Uterus (tissue), 4 donors: ENCODE measurements around the gene ARL6IP4. TPM values are rescaled to one million over a fixed set of nuclear protein-coding genes. Genes with fewer than 3 reads are reported as not detected.

Experiments
- DNase-seq, 2 donors: peaks; one replicate each; pipeline ENCODE4 v3.0.0-alpha.2; 2019 to 2020
- H3K27ac ChIP-seq, 2 donors: fragments of 200-600 bp; sonication (generic); 1 replicate in 1 of 2; 2 replicates in 1 of 2; pipeline ENCODE4 v1.5.1; 2016 to 2018
- H3K27me3 ChIP-seq, 2 donors: fragments of 200-600 bp; sonication (generic); one replicate each; pipeline ENCODE4 v1.5.1; 2018 to 2019; ENCODE audit warnings: control low read depth in 1 of 2
- H3K36me3 ChIP-seq, 2 donors: fragments of 200-600 bp; sonication (generic); one replicate each; pipeline ENCODE4 v1.5.1; 2019; ENCODE audit warnings: control low read depth in 1 of 2
- H3K4me1 ChIP-seq, 2 donors: fragments of 200-600 bp; sonication (generic); one replicate each; pipeline ENCODE4 v1.5.1; 2018 to 2019; ENCODE audit warnings: control low read depth in 1 of 2
- H3K4me3 ChIP-seq, 2 donors: fragments of 200-600 bp; sonication (generic); 1 replicate in 1 of 2; 2 replicates in 1 of 2; pipeline ENCODE4 v1.5.1; 2018 to 2019; ENCODE audit warnings: mild to moderate bottlenecking in 1 of 2
- H3K9me3 ChIP-seq, 2 donors: fragments of 200-600 bp; sonication (generic); one replicate each; pipeline ENCODE4 v1.5.1; 2019; ENCODE audit warnings: control low read depth in 1 of 2
- POLR2A ChIP-seq, 2 donors: fragments of 450-650 bp; IDR thresholded peaks; one replicate each; pipeline ENCODE4 v1.6.1; 2016; ENCODE audit warnings: antibody characterized with exemption in 2 of 2, mild to moderate bottlenecking in 1 of 2, moderate library complexity in 1 of 2
- intact Hi-C: fragments of 100-400 bp; cut with DNase I; formaldehyde crosslinking; loops from one replicate; pipeline ENCODE4 v1.15.1; 2023; ENCODE audit warnings: low total_unique reads
- microRNA-seq: library from miRNA; unstranded; fragments of <30 nt; microRNA quantifications from one replicate; pipeline ENCODE4, GENCODE V29; 2016; ENCODE audit warnings: borderline microRNAs expressed, borderline replicate concordance
- small RNA-seq: library from RNA; depleted of rRNA; stranded (forward); fragments of <200 nt; gene quantifications from one replicate; pipeline ENCODE3, GENCODE V24; 2016
- total RNA-seq, 4 donors: library from RNA; depleted of rRNA in 3 of 4; stranded (reverse); fragments of >200 nt in 3 of 4; gene quantifications; one replicate each; pipeline versions ENCODE4 v1.1.0 to v1.2.4, GENCODE V29; 2014 to 2023
- TF ChIP-seq, protein P1 (sequence below), 4 experiments: fragments of 200-600 bp in 2 of 4; fragments of 450-650 bp in 2 of 4; sonication (generic) in 2 of 4; IDR thresholded peaks; one replicate each; pipeline ENCODE4 v1.5.1; 2016 to 2019; ENCODE audit warnings: antibody characterized with exemption in 4 of 4, mild to moderate bottlenecking in 2 of 4, moderate library complexity in 1 of 4
- donor health status: DM: yes; HTN: yes; CAD: no.

The ARL6IP4 gene
- total RNA-seq, 4 donors from 2014 or later: 85.9 to 314 (median 207) TPM

GRCh38 chr12:123030686-123031085, 50.2 kb downstream of the ARL6IP4 start:
- intact Hi-C loops: no loop called here
- no peaks in the 10 kb centered on the region for H3K36me3 ChIP-seq
- DNase-seq: no peak

DNA sequence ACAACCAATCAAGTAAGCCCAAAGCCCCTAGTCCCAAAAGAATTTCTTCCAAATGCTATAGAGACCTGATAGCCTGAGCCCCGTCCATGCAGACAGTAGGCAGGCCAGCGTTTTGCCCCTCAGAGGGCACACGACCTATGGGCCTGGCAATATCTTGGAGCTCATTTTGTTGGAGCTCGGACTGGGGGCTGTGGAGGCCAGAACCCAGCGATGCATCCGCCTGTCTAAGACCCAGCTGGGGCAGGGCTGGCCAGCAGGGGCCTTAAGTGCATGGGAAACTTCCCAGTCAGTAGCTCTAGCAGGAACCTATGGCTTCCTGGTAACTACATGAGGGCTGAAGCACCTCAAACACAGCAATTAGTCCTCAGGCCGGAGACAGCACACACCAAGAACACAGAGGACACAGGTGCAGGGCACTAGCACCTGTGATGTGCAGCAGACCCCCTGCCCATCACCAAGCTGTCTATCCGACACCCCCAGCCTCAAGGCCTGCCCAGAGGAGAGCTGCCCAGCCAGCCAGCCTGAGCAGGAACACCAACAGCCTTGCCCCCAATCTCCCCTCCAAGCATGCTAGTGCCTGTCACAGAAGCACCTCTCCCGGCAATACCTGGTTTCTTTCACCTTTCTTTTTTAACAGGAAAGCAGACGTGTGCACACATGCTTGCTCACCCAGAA, 50.8 kb downstream of the ARL6IP4 start:
- H3K9me3 ChIP-seq: no peaks in the 10 kb centered on the region
- no peaks in the 10 kb centered on the region for H3K36me3 ChIP-seq
- DNase-seq: no peak
- no peak overlapping the region for H3K4me3 ChIP-seq
- intact Hi-C loops: no loop called here
- H3K4me1 ChIP-seq: no peaks in the 10 kb centered on the region
- TF ChIP-seq POLR2A (IDR thresholded peaks at IDR 0.05): no peak
- TF ChIP-seq, protein P1, sequence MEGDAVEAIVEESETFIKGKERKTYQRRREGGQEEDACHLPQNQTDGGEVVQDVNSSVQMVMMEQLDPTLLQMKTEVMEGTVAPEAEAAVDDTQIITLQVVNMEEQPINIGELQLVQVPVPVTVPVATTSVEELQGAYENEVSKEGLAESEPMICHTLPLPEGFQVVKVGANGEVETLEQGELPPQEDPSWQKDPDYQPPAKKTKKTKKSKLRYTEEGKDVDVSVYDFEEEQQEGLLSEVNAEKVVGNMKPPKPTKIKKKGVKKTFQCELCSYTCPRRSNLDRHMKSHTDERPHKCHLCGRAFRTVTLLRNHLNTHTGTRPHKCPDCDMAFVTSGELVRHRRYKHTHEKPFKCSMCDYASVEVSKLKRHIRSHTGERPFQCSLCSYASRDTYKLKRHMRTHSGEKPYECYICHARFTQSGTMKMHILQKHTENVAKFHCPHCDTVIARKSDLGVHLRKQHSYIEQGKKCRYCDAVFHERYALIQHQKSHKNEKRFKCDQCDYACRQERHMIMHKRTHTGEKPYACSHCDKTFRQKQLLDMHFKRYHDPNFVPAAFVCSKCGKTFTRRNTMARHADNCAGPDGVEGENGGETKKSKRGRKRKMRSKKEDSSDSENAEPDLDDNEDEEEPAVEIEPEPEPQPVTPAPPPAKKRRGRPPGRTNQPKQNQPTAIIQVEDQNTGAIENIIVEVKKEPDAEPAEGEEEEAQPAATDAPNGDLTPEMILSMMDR (IDR thresholded peaks at IDR 0.05): no peak
- no peaks in the 10 kb centered on the region for H3K27me3 ChIP-seq
- H3K27ac ChIP-seq: no peak overlapping the region

More at GRCh38 chr12:123030686-123031085, 50.2 kb downstream of the ARL6IP4 start:
- TF ChIP-seq, protein P1 (IDR thresholded peaks at IDR 0.05): no peak
- TF ChIP-seq POLR2A (IDR thresholded peaks at IDR 0.05): no peak
- Histone ChIP-seq H3K27ac (no peak overlapping the region), H3K27me3 (no peaks in the 10 kb centered on the region), H3K4me3 (no peak overlapping the region), H3K9me3 (no peaks in the 10 kb centered on the region), H3K4me1 (no peaks in the 10 kb centered on the region)

Small RNAs within 50 kb of the gene (microRNA-seq; reads per million reads assigned to microRNA genes)
- gene MIR4304: not detected

Small RNAs within 50 kb of the gene (small RNA-seq; reads per million reads assigned to genes)
- not detected for gene ARL6IP4
- gene MIR4304: not detected

Other genes with a start within 250 kb of the ARL6IP4 start
- 1 to 10 TPM in 1 of 4 donors, under 1 TPM in 1, not detected in 2; 0.18 to 3.3 TPM for gene HCAR1, start 249.8 kb upstream of the ARL6IP4 start, total RNA-seq
- gene DENR, start 227.9 kb upstream of the ARL6IP4 start, total RNA-seq: 10 to 100 TPM; 13.1 to 50.0 (median 33.8) TPM
- gene CCDC62, start 206.1 kb upstream of the ARL6IP4 start, total RNA-seq: 1 to 10 TPM in 2 of 4 donors, under 1 TPM in 2; 0.26 to 2.4 (median 1.1) TPM
- gene HIP1R, start 145.2 kb upstream of the ARL6IP4 start, total RNA-seq: 10 to 100 TPM in 3 of 4 donors, 1 to 10 TPM in 1; 2.9 to 31.3 (median 25.8) TPM
- 10 to 100 TPM in 3 of 4 donors, 1 to 10 TPM in 1; 3.3 to 21.6 (median 20.2) TPM for gene VPS37B, start 84.6 kb upstream of the ARL6IP4 start, total RNA-seq
- 1 to 10 TPM; 2.0 to 8.6 (median 6.1) TPM for gene ABCB9, start 14.2 kb upstream of the ARL6IP4 start, total RNA-seq
- 100 to 1,000 TPM in 1 of 4 donors, 10 to 100 TPM in 3; 13.3 to 133 (median 16.8) TPM for gene OGFOD2, start 5.4 kb upstream of the ARL6IP4 start, total RNA-seq
- gene PITPNM2, start 170.4 kb downstream of the ARL6IP4 start, total RNA-seq: 10 to 100 TPM in 1 of 4 donors, 1 to 10 TPM in 2, under 1 TPM in 1; 0.59 to 35.1 (median 4.2) TPM